OCI-LY7 (cell line): ENCODE results near the gene TSHZ2.

Experiments
- CTCF ChIP-seq: fragments of 200-600 bp; sonication (generic); conservative IDR thresholded peaks from 2 replicates; pipeline ENCODE4 v1.5.1; 2014; ENCODE audit warnings: mild to moderate bottlenecking, antibody characterized with exemption, low read length, moderate library complexity, mixed read lengths
- EZH2phosphoT487 ChIP-seq: fragments of 200-600 bp; sonication (generic); IDR thresholded peaks from 2 replicates; pipeline ENCODE4 v1.6.1; 2018; ENCODE audit warnings: low read depth, borderline replicate concordance, mild to moderate bottlenecking, mixed run types, antibody characterized with exemption, low read length, moderate library complexity, mixed read lengths

GRCh38 chr20:53299831-53300230, 327.7 kb downstream of the TSHZ2 start:
- TF ChIP-seq CTCF: no peak
- TF ChIP-seq EZH2phosphoT487: no peak
